ENCODE data around the gene ACSL3. TPM values are rescaled to one million over a fixed set of nuclear protein-coding genes. Genes with fewer than 3 reads are reported as not detected.

Gene ACSL3
- total RNA-seq, 1 experiment from 2014 or later, result 100 TPM

DNA sequence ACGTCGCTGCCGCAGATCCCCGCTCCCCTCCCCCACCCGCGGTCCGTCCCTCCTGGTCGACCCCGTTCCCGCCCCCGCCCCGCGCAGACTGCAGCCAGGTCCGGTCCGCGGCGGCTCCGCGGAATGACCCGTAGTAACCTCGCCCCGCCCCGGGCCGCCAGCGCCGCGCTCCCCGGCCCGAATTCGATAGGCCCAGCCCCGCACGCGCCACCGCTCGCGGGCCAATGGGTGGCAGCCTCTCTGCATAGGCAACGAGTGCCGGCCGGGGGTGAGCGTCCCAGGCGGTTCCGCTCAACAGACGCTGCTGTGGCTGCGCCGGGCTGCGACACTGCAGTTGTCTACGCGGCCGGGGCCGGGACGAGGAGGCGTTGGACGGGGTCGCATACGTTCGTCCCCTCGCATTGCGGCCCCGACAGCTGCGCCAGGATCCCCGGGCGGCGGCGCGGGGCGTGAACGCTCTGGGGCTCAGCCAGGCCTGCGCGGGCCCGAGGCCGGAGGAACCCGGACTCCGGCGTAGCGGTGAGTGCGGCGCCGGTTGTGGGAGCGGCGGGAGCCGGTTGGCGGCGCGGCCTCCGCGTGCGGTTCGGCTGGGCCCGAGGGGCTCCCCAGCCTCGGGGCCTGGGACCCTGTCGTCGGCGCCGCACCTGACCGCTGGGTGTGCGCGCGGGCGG is at the start of gene ACSL3 (continued):
- TF ChIP-seq TEAD1 (CRISPR knock-in tag; IDR thresholded peaks at IDR 0.05) (peak; percentile 92), CBFB (CRISPR knock-in tag; IDR thresholded peaks at IDR 0.05; ENCODE audit: low read depth) (no peak; the same call in 1 of the 2 replicates), ZNF317 (CRISPR knock-in tag; IDR thresholded peaks at IDR 0.05; ENCODE audit: borderline replicate concordance, low read depth) (no peak), JUN (CRISPR knock-in tag; IDR thresholded peaks at IDR 0.05) (peak; percentile 86), ETV6 (CRISPR knock-in tag; IDR thresholded peaks at IDR 0.05) (peak; percentile 76), ZNF396 (CRISPR knock-in tag; IDR thresholded peaks at IDR 0.05; ENCODE audit: borderline replicate concordance) (no peak), ATF1 (CRISPR knock-in tag; IDR thresholded peaks at IDR 0.05) (0 out of 2 replicates have a peak, but pooled peaks have one; percentile 69), JAZF1 (CRISPR knock-in tag; IDR thresholded peaks at IDR 0.05) (no peak), RORB (CRISPR knock-in tag; IDR thresholded peaks at IDR 0.05) (no peak), GRHL2 (CRISPR knock-in tag; IDR thresholded peaks at IDR 0.05; ENCODE audit: insufficient replicate concordance, severe bottlenecking) (no peak), ZNF219 (CRISPR knock-in tag; IDR thresholded peaks at IDR 0.05; ENCODE audit: borderline replicate concordance) (peak; percentile 40; the same call in 1 of the 2 replicates), NR1H2 (CRISPR knock-in tag; IDR thresholded peaks at IDR 0.05) (peak; percentile 87), PRRX2 (CRISPR knock-in tag; IDR thresholded peaks at IDR 0.05) (peak; percentile 36; the same call in 1 of the 2 replicates), FOXJ3 (CRISPR knock-in tag; IDR thresholded peaks at IDR 0.05; ENCODE audit: borderline replicate concordance) (no peak), NR2C2 (CRISPR knock-in tag; IDR thresholded peaks at IDR 0.05) (no peak), ZNF138 (CRISPR knock-in tag; conservative IDR thresholded peaks at IDR 0.05) (no peak; the same call in 1 of the 2 replicates), FOXP1 (CRISPR knock-in tag; IDR thresholded peaks at IDR 0.05; ENCODE audit: borderline replicate concordance) (peak; percentile 88), SP1 (CRISPR knock-in tag; conservative IDR thresholded peaks at IDR 0.05) (peak; percentile 83)
- TF ChIP-seq, protein P1, sequence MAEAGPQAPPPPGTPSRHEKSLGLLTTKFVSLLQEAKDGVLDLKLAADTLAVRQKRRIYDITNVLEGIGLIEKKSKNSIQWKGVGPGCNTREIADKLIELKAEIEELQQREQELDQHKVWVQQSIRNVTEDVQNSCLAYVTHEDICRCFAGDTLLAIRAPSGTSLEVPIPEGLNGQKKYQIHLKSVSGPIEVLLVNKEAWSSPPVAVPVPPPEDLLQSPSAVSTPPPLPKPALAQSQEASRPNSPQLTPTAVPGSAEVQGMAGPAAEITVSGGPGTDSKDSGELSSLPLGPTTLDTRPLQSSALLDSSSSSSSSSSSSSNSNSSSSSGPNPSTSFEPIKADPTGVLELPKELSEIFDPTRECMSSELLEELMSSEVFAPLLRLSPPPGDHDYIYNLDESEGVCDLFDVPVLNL (CRISPR knock-in tag; IDR thresholded peaks at IDR 0.05; ENCODE audit: borderline replicate concordance, low read depth), result peak; percentile 76; the same call in 1 of the 2 replicates
- TF ChIP-seq, protein P2, sequence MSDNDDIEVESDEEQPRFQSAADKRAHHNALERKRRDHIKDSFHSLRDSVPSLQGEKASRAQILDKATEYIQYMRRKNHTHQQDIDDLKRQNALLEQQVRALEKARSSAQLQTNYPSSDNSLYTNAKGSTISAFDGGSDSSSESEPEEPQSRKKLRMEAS (CRISPR knock-in tag; IDR thresholded peaks at IDR 0.05), result peak; percentile 74
- TF ChIP-seq, protein P3, sequence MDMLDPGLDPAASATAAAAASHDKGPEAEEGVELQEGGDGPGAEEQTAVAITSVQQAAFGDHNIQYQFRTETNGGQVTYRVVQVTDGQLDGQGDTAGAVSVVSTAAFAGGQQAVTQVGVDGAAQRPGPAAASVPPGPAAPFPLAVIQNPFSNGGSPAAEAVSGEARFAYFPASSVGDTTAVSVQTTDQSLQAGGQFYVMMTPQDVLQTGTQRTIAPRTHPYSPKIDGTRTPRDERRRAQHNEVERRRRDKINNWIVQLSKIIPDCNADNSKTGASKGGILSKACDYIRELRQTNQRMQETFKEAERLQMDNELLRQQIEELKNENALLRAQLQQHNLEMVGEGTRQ (CRISPR knock-in tag; IDR thresholded peaks at IDR 0.05), result peak; percentile 85
- TF ChIP-seq, protein P4, sequence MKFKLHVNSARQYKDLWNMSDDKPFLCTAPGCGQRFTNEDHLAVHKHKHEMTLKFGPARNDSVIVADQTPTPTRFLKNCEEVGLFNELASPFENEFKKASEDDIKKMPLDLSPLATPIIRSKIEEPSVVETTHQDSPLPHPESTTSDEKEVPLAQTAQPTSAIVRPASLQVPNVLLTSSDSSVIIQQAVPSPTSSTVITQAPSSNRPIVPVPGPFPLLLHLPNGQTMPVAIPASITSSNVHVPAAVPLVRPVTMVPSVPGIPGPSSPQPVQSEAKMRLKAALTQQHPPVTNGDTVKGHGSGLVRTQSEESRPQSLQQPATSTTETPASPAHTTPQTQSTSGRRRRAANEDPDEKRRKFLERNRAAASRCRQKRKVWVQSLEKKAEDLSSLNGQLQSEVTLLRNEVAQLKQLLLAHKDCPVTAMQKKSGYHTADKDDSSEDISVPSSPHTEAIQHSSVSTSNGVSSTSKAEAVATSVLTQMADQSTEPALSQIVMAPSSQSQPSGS (CRISPR knock-in tag; IDR thresholded peaks at IDR 0.05; ENCODE audit: borderline replicate concordance, low read depth), result no peak
- TF ChIP-seq, protein P5, sequence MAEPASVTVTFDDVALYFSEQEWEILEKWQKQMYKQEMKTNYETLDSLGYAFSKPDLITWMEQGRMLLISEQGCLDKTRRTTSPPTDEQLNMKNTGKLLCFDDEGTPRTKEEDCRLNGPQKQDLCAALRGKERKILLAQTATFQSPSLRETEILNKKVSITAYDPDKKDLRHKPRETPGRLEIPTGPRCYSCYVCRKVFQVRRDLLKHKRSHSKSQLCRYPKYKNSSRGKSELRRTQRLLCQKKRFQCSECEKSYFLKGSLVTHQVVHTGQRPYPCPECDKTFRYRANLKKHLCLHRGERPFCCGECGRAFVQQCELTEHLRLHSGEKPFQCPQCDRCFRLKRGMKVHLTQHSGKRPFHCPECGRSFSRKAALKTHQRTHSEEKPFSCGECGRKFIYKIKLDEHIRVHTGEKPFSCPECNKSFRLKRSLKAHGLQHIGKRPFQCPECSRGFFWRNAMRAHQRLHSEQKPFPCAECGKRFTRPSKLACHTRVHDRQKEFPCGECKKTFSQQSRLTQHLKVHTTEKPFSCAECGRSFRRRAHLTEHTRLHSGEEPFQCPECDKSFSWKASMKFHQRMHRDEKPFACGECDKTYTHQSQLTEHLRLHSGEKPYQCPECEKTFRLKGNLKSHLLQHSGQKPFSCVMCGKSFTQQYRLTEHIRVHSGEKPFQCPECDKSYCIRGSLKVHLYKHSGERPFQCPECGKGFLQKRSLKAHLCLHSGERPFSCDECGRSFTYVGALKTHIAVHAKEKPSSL (CRISPR knock-in tag; conservative IDR thresholded peaks at IDR 0.05), result no peak
- TF ChIP-seq, protein P6, sequence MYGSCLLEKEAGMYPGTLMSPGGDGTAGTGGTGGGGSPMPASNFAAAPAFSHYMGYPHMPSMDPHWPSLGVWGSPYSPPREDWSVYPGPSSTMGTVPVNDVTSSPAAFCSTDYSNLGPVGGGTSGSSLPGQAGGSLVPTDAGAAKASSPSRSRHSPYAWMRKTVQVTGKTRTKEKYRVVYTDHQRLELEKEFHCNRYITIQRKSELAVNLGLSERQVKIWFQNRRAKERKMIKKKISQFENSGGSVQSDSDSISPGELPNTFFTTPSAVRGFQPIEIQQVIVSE (CRISPR knock-in tag; IDR thresholded peaks at IDR 0.05; ENCODE audit: borderline replicate concordance), result no peak
- TF ChIP-seq, protein P7, sequence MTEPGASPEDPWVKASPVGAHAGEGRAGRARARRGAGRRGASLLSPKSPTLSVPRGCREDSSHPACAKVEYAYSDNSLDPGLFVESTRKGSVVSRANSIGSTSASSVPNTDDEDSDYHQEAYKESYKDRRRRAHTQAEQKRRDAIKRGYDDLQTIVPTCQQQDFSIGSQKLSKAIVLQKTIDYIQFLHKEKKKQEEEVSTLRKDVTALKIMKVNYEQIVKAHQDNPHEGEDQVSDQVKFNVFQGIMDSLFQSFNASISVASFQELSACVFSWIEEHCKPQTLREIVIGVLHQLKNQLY (CRISPR knock-in tag; IDR thresholded peaks at IDR 0.05), result no peak
- TF ChIP-seq, protein P8, sequence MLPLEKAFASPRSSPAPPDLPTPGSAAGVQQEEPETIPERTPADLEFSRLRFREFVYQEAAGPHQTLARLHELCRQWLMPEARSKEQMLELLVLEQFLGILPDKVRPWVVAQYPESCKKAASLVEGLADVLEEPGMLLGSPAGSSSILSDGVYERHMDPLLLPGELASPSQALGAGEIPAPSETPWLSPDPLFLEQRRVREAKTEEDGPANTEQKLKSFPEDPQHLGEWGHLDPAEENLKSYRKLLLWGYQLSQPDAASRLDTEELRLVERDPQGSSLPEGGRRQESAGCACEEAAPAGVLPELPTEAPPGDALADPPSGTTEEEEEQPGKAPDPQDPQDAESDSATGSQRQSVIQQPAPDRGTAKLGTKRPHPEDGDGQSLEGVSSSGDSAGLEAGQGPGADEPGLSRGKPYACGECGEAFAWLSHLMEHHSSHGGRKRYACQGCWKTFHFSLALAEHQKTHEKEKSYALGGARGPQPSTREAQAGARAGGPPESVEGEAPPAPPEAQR (CRISPR knock-in tag; IDR thresholded peaks at IDR 0.05), result no peak
- TF ChIP-seq, protein P9, sequence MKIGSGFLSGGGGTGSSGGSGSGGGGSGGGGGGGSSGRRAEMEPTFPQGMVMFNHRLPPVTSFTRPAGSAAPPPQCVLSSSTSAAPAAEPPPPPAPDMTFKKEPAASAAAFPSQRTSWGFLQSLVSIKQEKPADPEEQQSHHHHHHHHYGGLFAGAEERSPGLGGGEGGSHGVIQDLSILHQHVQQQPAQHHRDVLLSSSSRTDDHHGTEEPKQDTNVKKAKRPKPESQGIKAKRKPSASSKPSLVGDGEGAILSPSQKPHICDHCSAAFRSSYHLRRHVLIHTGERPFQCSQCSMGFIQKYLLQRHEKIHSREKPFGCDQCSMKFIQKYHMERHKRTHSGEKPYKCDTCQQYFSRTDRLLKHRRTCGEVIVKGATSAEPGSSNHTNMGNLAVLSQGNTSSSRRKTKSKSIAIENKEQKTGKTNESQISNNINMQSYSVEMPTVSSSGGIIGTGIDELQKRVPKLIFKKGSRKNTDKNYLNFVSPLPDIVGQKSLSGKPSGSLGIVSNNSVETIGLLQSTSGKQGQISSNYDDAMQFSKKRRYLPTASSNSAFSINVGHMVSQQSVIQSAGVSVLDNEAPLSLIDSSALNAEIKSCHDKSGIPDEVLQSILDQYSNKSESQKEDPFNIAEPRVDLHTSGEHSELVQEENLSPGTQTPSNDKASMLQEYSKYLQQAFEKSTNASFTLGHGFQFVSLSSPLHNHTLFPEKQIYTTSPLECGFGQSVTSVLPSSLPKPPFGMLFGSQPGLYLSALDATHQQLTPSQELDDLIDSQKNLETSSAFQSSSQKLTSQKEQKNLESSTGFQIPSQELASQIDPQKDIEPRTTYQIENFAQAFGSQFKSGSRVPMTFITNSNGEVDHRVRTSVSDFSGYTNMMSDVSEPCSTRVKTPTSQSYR (CRISPR knock-in tag; IDR thresholded peaks at IDR 0.05), result 0 out of 2 replicates have a peak, but pooled peaks have one; percentile 27

Measured in WTC11 (cell line).